BJ (cell line): ENCODE measurements around the gene F5. TPM values are rescaled to one million over a fixed set of nuclear protein-coding genes. Genes with fewer than 3 reads are reported as not detected.

Source experiments
- CTCF ChIA-PET: fragments of 350-600 bp; formaldehyde crosslinking; extraction: SDS; loops from one replicate; lab custom pipeline; 2021; ENCODE audit warnings: antibody characterized with exemption, inconsistent platforms; lab: Yijun Ruan, JAX
- POLR2A ChIA-PET: fragments of 300-600 bp; sonication (Branson Sonifier 250); formaldehyde crosslinking; extraction: SDS; loops from one replicate; lab custom pipeline; 2021; ENCODE audit warnings: antibody characterized with exemption; lab: Charles Lee
- DNase-seq: peaks from one replicate; pipeline ENCODE4 v3.0.0-alpha.2; 2011; ENCODE audit warnings: low read depth
- H3K27me3 ChIP-seq: 2 replicates; pipeline ENCODE4 v1.6.0; 2011; ENCODE audit warnings: low read length; ENCODE audit not compliant: control insufficient read depth, insufficient read depth
- H3K36me3 ChIP-seq: 2 replicates; pipeline ENCODE4 v1.5.1; 2011; ENCODE audit warnings: low read length; ENCODE audit not compliant: control insufficient read depth, insufficient read depth
- H3K4me3 ChIP-seq: 2 replicates; pipeline ENCODE4 v1.5.1; 2011; ENCODE audit warnings: low read depth, mild to moderate bottlenecking, control low read depth, low read length
- polyA plus RNA-seq: library from polyadenylated mRNA; depleted of rRNA; stranded (reverse); fragments of >200 nt; gene quantifications from 2 replicates; pipeline ENCODE4 v1.2.3, GENCODE V29; 2011; rRNA removed
- small RNA-seq: library from RNA; depleted of rRNA; stranded (forward); fragments of <200 nt; gene quantifications from one replicate; pipeline ENCODE3, GENCODE V24; 2012; ENCODE audit warnings: low replicate concordance, low read depth; ENCODE audit not compliant: insufficient read length
- TF ChIP-seq, protein P1 (sequence below): IDR thresholded peaks from 2 replicates; pipeline ENCODE4 v1.5.1; 2011; ENCODE audit warnings: low read depth, mild to moderate bottlenecking, control low read depth, inconsistent platforms, low read length, moderate library complexity; ENCODE audit not compliant: insufficient read depth

F5 gene
- polyA plus RNA-seq, 1 experiment, result not detected

DNA sequence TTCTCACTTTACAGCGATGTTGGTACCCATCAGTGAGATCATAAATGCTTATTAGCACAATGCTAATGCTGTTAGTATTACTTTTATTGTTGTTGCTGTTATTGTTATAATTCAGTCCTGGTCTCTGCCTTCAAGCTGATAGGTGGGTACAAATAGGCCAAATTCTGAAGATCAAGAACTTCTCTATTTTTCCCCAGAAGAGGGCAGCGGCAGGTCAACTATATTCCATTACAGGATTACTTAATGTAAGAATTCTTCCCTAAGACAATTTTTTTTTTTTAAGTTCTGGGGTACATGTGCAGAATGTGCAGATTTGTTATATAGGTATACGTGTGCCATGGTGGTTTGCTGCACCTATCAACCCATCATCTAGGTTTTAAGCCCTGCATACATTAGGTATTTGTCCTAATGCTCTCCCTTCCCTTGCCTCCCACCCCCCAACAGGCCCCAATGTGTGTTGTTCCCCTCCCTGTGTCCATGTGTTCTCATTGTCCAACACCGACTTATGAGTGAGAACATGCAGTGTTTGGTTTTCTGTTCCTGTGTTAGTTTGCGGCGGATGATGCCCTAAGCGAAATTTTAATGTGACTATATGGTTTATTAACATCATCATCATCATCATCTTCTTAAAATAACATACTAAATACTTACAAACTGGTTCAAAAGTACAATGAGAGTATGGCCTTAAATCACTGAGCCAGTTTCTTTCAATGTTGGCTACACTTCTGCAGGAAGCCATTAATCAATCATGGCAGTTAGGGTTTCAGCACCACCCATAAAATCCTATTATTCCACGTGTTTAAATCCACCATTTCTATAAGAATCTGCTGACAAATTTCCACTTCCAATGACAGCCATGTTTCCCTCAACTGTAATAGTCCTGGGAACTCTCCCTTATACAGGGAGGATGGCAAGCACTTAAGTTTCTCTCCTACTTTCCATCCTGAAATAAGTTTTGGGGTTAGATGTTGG is 119.7 kb downstream of the F5 start:
- ChIA-PET CTCF (interaction anchor here (0.7 to 3.9 kb wide), 7 partner anchors 8 to 269 kb away, joined by 3 to 11 read pairs (median 4); no protein-coding TSS in a partner anchor), POLR2A (no interaction called here)
- H3K4me3 ChIP-seq, result no peak overlapping the region
- H3K36me3 ChIP-seq, result no peaks in the 10 kb centered on the region
- no peak for DNase-seq
- TF ChIP-seq, protein P1, sequence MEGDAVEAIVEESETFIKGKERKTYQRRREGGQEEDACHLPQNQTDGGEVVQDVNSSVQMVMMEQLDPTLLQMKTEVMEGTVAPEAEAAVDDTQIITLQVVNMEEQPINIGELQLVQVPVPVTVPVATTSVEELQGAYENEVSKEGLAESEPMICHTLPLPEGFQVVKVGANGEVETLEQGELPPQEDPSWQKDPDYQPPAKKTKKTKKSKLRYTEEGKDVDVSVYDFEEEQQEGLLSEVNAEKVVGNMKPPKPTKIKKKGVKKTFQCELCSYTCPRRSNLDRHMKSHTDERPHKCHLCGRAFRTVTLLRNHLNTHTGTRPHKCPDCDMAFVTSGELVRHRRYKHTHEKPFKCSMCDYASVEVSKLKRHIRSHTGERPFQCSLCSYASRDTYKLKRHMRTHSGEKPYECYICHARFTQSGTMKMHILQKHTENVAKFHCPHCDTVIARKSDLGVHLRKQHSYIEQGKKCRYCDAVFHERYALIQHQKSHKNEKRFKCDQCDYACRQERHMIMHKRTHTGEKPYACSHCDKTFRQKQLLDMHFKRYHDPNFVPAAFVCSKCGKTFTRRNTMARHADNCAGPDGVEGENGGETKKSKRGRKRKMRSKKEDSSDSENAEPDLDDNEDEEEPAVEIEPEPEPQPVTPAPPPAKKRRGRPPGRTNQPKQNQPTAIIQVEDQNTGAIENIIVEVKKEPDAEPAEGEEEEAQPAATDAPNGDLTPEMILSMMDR, result peak; percentile 48
- H3K27me3 ChIP-seq, result no peaks in the 10 kb centered on the region

DNA sequence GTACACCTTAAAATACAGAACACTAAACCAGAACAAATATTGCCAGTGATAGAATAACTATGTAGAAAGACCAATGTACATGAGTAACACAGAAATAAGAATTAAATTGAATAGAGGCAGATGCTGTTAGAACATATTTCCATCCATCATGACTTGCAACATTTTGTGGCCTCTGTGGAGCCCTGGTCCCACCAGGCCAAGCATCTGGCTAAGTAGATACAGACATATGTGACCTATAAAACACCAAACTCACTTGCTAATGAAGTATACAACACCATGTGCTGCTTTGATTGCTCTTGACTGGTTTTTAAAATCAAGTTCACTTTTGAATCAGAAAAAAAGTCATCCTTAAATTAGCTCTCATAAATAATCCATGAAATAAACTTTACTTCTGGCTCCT is 121.0 kb downstream of the F5 start:
- TF ChIP-seq, protein P1, result no peak
- no peak for DNase-seq
- CTCF ChIA-PET, result interaction anchor here (0.6 to 3.9 kb wide), 8 partner anchors 9 to 270 kb away, joined by 3 to 11 read pairs (median 4); no protein-coding TSS in a partner anchor
- Histone ChIP-seq H3K27me3 (no peaks in the 10 kb centered on the region), H3K36me3 (no peaks in the 10 kb centered on the region), H3K4me3 (no peak overlapping the region)
- POLR2A ChIA-PET, result no interaction called here

Small RNAs within 50 kb of the gene (small RNA-seq; reads per million reads assigned to genes)
- gene AL021068.2, result not detected

Other genes starting within 250 kb of the F5 start
- gene NME7, start 218.7 kb downstream of the F5 start, polyA plus RNA-seq, result 7.5 and 16.3 TPM in 2 replicates
- gene BLZF1, start 218.3 kb downstream of the F5 start, polyA plus RNA-seq, result 7.7 and 19.2 TPM in 2 replicates
- not detected in 2 replicates for gene CCDC181, start 159.0 kb downstream of the F5 start, polyA plus RNA-seq
- gene SLC19A2, start 100.5 kb downstream of the F5 start, polyA plus RNA-seq, result 3.3 and 4.9 TPM in 2 replicates
- gene SELP, start 43.6 kb upstream of the F5 start, polyA plus RNA-seq, result not detected in 2 replicates
- 0.05 TPM in 1 of 2 replicates, not detected in the other for gene SELL, start 125.1 kb upstream of the F5 start, polyA plus RNA-seq
- gene SELE, start 147.6 kb upstream of the F5 start, polyA plus RNA-seq, result not detected in 2 replicates
- gene METTL18, start 208.4 kb upstream of the F5 start, polyA plus RNA-seq, result 1.4 and 3.6 TPM in 2 replicates